HG02981 (cell line): Measurements from ENCODE around the gene HCCS.

ENCODE experiments used
- ATAC-seq: cut with Tn5 transposase; IDR thresholded peaks from one replicate; pipeline ENCODE4 v1.9.1; 2021; ENCODE audit warnings: mild to moderate bottlenecking, moderate library complexity; ENCODE audit not compliant: unreplicated experiment

HCCS gene

DNA sequence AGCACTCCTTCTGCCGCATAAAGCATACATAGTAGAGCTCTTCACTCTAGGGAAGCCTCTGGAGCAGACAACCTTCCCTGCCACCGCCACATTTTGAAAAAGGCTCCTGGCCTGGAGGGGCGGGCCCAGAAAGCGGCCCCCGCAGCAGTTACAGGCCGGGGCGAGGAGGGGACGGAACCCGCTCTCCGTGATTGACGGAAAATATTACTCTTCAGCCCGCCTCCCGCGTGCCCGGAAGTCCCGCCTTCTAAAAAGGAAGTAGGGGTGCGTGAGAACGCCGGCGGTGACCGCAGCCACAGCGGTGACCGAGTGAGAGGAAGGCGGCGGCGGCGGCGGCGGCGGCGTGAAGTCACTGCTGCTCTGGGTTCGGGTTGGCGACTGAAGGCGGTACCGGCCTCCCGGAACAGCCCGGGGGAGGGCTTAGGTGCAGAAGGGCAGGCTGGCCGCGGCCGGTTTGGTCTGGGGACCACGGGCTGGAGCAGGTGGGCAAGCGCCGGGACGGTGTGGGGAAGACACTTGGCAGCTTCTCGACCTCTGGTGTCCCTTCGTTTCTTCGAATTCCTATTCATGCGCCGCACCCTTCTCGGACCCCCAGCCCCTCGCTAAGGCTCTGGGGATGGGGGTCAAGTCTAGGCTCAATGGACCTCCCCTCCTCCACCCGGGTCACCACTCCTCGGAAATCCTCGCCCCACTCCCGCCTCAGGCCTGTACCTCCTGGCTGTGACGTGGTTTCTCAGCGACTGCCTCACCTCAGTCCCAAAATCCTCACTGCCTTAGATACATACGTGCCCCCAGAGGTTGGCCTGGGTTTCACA is at the start of gene HCCS:
TSS of gene HCCS (plus strand) at position 296 of the 815 bp plus-strand sequence. CDS start 729 bp downstream, outside the sequence.
- ATAC-seq: peak; percentile 92

DNA sequence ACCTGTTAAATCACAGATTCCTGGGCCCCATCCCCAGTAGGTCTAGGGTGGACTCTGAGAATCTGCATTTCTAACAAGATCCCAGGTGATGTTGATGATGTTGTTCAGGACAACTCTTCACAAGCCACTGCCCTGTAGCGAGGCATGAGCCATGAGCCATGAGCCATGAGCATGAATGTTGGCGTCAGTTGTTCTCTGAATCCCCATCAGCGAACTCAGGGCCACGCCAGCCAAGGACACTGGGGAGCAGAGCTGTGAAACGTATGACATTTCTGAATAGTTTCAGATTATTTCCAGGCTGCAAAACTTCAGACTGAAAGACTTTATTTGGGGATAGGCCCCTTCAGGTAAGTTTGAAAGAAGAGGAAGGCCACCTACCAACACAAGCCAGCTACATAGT is 46.9 kb upstream of the HCCS start:
- no peak for ATAC-seq

DNA sequence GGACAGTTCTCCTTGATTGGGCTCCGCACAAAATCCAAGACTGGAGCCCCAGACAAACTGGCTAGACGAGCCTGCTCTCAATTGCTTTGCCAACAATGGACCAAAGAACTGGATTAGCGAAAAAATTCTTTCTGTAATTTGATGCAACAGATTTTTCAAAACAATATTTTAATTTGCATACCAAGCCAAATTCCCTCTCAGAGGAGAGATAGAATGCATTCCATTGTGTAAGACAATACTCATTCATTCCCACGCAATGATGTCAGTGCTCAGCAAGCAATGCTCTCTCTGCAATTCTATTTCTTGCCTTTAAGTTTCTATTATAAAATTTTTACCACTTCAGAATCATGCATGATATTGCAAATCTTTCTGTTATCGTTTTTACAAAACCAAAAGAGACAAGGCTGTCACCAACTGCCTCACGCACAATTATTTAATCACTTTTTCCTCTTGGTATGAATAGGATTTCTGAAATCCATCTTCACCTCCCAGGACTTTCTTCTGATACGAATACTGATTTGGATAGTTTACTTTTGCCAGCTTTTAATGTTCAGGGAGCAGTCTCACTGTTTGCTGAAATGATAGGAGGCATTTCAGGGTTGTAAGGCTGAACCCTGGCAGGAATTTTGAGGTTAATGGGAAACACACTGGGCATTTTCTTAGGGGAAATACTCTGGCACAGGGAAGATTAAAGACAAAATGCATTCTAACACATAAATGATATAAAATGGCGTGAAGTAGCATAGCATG is 46.1 kb upstream of the HCCS start:
- no peak for ATAC-seq

DNA sequence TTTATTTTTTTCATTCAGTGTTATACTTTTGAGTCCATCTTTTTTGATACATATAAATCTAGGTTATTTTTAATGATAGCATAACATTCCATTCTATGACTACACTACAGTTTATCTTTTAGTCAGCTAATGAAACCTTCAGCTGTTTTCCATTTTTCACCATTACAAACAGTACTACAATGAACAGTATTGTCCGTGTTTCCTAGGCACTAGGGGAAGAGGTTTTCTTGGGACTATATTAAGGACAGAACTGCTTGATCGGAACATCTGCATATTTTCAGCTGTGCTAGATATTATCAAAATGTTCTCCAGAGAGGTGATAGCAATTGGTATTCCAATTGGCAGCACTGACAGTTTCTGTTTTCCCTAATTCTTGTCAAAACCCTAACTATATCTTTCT is 44.3 kb upstream of the HCCS start:
- ATAC-seq: no peak

DNA sequence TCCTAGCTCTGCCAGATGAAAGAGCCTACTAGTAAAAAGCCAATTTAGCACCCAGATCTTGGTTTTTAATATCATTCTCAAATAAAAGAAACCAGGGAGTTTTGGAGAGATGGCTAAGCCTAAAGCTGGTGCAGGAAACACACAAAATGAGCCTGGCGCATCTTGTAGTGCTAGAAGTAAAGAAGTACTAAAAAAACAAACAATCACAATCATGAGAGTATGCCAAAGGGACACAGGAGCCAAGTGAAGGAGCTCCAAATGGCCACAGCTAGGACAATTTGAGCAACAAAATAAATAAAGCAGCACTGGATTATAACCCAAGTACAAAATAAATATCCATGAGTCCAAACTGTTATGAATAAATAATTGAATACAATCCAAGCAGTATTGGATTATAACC is 37.8 kb upstream of the HCCS start:
- no peak for ATAC-seq

DNA sequence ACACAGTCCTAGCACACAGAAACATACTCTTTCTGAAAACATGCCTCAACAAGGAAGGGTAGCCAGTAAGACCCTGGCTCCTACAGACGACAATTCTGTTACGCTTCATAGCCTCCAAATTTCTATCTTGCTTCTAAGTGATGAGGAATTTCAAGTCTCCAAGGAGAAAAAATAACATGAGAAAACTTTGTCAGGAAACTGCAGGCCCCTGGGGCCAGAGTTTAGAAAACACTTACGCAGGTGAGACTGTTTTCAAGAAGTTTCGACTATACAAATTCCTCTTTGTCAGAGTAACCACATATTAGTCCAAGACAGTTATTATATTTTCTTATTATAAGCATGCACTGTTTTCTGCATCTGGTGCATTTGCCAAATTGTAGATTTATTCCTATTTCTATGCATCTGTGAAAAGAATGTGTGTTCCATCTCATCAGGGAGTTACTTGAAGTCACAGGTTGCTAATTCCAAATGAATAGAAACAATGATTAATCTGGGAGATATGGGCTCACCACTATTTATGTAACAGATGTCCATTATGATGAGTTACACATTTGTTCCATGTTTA is 30.3 kb upstream of the HCCS start:
- ATAC-seq: no peak

DNA sequence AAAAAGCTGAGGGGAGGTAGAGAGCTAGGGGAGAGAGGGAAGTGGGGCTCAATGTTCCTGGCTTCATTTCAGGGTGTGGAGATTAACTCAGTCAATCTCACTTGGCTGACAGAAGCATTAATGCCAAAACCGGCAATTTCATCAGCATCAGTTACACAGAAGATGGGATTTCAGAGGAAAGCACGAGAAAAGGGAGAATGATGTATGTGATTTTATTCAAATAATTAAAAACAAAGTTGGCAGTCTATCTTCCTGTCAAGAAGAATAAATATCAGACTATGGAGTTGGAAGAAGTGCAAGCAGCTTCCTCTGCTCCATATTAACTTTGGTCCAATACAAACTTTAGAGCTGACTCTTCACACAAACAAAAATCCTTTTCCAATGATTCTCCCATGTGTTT is 29.6 kb upstream of the HCCS start:
- no peak for ATAC-seq

DNA sequence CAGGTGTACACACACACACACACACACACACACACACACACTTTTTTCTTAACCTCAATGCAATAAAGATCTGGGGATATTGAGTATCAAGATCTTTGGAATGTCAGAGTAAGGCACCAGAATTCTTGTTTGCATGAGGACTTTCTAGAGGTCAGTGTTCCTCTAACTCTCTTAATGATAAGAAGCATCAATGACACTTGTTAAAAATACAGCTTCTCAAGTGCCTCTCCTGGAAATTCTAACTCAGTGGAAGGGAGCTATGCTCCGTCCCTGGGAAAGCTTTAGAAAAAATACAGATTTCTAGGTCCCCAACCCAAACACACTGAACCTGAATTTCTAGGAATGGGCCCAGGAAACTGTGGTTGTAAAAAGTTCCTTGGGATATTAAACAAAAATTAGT is 25.8 kb upstream of the HCCS start:
- no peak for ATAC-seq

DNA sequence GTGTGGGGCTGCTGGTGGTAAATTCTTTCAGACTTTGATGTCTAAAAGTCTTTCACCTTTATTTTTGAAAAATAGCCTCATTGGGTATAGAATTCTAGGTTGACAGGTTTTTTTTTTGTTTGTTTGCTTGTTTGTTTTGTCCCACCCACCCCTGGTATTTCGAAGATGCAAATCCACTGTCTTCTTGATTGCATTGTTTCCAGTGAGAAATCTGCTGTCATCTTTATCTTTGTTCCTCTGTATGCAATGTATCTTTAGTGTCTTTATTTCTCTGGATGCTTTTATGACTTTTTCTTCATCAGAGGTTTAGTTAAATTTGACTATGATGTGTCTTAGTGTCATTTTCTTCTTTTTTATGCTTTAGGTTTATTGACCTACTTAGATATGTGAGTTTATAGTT is 21.3 kb upstream of the HCCS start:
- no peak for ATAC-seq

DNA sequence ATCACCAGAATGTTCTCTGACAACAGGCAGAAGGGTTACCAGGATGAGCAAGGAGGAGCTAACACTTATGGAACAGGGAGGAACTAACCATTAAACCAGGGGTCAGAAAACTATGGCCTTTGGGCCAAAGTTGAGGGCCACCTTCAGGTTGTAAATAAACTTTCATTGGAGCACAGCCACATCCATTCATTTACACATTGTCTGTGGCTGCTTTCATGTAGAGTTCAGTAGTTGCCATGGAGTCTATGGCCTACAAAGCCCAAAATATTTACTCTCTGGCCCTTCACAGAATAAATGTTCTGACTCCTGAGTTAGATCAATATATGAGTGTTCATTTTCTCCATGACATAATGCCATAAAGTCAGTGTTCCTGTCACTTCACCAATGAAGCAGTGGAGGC is 13.2 kb upstream of the HCCS start:
- no peak for ATAC-seq

DNA sequence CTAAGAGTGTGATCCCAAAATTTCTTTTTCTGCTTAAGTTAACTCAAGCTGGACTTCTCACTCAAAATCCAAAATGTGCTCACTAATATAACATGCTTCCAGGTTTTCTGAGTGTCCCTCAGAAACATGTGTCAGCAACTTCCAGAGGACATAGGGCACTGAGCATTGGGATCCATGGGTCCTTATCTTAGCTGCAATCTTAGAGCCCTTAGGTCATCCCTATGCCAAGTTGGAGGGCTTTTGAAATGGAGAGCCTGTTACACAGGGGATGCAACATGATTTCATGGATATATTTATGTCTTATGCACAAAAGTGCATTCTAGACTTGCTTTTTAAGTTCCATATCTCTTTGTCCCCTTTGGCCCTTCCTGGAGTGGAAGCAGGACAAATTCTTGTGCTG is 11.7 kb upstream of the HCCS start:
- no peak for ATAC-seq

DNA sequence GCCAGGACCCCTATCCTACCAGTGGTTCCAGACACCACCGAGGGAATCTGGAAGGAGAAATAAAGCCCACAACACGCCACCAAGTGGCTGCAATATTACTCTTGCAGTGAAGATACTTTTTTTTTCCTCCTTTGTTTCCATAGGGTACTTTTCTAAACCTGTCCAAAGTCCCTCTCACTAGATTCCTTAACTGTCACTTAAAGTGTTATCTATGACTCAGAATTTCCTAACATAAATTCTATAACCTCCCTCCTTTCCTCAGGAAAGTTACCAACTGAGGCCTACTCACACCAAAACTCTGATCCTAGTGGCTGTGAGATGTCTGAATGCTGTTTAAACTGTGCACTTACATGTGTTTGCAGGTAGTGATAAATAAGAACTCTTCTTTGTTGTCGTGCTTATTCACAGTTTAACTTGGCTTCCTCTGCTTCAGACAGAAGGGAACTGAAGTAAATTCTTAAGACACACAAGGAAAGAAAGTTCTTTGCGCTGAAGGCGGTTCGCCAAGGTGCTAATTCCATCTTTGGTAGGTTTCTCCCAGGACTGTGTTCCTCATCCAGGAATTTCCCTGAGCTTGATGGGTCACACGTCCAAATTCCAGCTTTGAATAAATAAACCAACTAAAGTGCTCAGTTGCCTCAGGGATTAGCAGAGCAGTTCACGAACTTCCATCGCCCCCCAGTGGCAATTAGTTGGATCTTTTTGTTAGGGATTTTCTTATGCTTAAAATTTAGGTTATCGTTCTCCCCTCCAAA is 10.7 kb upstream of the HCCS start:
- no peak for ATAC-seq

DNA sequence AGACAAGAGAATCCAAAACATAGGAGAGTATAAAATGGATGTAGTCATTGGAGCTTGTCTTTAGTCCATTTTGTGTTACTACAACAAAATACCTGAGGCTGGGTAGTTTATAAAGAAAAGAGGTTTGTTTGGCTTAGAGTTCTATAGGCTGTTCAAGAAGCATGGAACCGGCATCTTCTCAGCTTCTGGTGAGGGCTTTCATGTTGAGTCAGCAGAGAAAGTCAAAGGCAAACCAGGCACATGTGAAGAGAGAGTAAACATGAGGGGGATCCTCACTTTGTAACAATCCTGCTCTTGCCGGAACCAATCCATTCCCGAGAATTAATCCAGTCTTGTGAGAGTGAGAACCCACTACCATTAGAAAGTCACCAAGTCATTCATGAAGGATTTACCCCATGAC is 8.1 kb upstream of the HCCS start:
- ATAC-seq: no peak

DNA sequence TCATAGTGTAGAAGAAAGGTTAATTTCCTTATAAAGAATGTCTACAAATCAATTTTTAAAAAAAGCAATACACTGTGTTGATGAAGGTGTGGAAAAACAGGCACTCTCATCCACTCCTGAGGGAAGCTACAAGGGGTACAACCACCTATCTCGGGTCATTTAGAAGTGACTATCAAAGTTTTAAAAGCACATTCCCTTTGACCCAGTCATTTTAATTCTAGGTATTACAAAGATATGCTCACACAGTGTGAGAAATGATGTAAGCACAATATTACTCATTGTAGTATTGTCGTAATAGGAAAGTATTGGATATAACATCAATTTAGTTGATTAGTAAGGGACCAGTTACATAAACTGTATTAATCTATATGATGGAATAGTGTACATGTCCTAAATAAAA is 7.4 kb upstream of the HCCS start:
- ATAC-seq: no peak

DNA sequence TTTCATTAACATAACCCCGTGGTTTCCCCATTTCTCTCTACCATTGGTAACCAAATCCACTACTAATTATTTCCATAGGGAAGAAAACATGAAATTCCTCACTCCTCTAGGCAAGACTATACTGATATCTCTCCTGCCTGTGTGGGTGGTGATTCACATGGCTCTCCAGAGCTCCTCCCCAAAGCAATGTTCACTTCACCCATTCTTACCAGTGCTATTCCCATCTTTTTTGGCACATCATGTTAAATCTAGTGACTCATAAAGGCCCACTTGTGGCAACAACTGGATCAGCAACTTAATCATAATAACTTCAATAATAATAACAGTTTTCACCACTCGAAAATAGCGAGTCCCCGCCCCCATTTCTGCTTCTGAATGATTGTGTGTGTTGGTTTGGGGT is 6.1 kb upstream of the HCCS start:
- ATAC-seq: no peak

DNA sequence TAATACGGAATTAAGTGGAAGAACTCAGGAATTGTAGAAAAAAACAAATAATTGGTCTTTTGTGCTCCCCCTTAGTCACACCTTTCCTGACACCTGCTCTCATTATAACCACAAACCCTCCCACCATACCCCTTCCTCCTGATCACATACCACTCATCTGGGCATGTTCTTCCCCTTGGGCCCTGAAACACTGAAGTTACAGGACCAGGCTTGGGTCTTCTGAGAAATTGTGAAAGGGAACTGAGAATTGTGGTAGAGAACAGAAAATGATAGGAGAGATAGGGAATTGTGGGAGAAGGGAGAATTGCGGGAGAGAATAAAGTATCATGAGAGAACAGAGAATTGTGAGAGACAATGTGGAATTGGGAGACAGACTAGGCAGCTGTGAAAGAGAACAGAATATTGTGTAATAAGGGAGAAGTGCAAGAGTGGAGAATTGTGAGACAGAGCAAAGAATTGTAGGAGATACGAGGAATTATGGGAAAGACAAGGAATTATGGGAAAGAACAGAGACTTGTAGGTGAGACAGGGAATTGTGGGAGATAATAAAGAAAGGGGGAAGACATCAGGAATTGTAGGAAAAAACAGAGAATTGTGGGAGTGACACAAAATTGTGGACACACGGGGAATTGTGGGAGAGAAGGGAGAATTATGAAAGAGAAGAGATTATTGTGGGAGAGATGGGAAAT is 2.7 kb upstream of the HCCS start:
- ATAC-seq: no peak

DNA sequence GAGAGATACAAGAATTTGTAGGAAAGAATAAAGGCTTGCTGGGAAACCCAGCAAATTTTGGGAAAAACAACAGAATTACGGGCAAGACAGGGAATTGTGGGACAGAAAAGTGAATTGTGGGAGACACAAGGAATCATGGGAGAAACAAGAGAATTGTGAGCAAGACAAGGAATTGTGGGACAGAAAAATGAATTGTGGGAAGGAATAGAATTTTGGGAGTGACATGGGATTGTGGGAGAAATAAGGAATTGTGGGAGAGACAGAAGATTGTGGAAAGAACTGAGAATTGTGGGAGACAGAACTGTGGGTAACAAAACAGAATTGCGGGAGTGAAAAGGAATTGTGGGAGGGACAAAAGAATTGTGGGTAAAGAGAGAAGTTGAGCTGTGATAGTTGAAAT is 1.2 kb upstream of the HCCS start:
- ATAC-seq: no peak

DNA sequence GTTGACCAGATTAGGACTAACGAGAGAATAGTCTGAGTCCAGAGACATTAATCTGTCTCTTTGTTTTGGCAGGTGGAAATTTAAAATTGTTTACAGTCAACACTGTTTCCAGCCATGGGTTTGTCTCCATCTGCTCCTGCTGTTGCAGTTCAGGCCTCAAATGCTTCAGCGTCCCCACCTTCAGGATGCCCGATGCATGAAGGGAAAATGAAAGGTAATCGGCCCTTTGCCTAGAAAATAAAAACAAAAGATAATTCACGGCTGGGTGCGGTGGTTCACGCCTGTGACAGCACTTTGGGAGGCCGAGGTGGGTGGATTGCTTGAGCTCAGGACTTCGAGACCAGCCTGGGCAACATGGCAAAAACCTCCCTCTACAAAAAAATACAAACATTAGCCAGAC is 815 bp downstream of the HCCS start:
- ATAC-seq: no peak

DNA sequence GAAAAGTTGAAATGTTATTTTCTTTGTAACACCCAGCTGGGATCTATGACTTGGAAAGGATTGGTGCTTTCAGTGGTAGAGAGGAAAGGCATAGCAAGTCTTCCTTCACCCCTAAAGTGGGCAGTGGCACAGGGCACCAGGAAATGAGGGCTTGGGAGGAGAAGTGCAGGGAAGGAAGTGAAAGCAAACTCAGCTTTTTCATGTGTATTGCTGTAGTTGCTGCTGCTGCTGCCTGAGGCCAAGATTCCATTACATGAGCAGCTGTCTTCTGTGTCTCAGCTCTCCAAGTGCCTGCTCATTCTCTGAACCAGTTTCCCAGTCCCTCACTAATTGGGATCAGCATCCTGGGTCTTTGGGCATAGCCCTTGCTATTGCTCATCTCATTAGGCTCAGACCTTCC is 2.6 kb downstream of the HCCS start:
- no peak for ATAC-seq

DNA sequence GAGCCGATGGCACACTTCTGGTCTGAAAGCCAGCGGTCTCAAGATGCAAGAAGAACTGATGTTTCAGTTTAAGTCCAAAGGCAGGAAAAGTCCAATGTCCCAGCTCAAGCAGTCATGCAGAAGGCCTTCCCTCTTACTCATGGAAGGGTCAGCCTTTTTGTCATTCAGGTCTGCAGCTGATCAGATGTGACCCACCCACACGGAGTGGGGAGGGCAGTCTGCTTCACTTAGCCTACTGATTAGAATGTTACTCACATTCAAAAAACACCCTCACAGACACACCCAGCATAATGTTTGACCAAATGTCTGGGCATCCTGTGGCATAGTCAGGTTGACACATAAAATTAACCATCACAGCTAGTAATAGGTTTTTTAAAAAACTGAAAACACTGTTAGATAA is 6.6 kb downstream of the HCCS start:
- ATAC-seq: no peak
